AG09319 (cell line): ENCODE results near the gene SLC5A11.

ENCODE experiments used
- DNase-seq: peaks from one replicate; pipeline ENCODE4 v3.0.0-alpha.2; 2010; ENCODE audit warnings: low read depth; ENCODE audit errors: extremely low read depth
- CTCF ChIP-seq: IDR thresholded peaks from 2 replicates; pipeline ENCODE4 v1.5.1; 2011; ENCODE audit warnings: low read depth, mild to moderate bottlenecking, inconsistent platforms, low read length, moderate library complexity

Gene SLC5A11

GRCh38 chr16:24909856-24910255 is 64.1 kb downstream of the SLC5A11 start:
- TF ChIP-seq CTCF, result no peak
- DNase-seq, result no peak

- TF ChIP-seq CTCF, result no peak
- DNase-seq, result no peak
Observed at GRCh38 chr16:24915019-24915418, 69.3 kb downstream of the SLC5A11 start.

GRCh38 chr16:24915576-24915975 is 69.8 kb downstream of the SLC5A11 start:
- TF ChIP-seq CTCF, result no peak
- DNase-seq, result no peak

GRCh38 chr16:24917236-24917635 is 71.5 kb downstream of the SLC5A11 start:
- TF ChIP-seq CTCF, result no peak

GRCh38 chr16:24917891-24918290 is 72.1 kb downstream of the SLC5A11 start:
- no peak for TF ChIP-seq CTCF
- DNase-seq, result no peak

More at GRCh38 chr16:24917236-24917635, 71.5 kb downstream of the SLC5A11 start:
- DNase-seq, result no peak

- TF ChIP-seq CTCF, result no peak
- no peak for DNase-seq
Observed at GRCh38 chr16:24918641-24919040, 72.9 kb downstream of the SLC5A11 start.

- no peak for DNase-seq
- no peak for TF ChIP-seq CTCF
Observed at GRCh38 chr16:24919536-24919935, 73.8 kb downstream of the SLC5A11 start.

- no peak for DNase-seq
- no peak for TF ChIP-seq CTCF
Observed at GRCh38 chr16:24920568-24920967, 74.8 kb downstream of the SLC5A11 start.
